HL-60/S4 treated with phorbol 12-myristate 13-acetate at 8.2 ng/mL for 4 days and 3 days (cell line): ENCODE data around the gene PRDM2.
"Not testable (repeated sequence)": the region's sequence is repeated elsewhere in the genome, so short reads cannot be mapped to it uniquely, and the experiment has no call there.

Experiments
- in situ Hi-C: fragments of 300-500 bp; cut with MboI; formaldehyde crosslinking; loops from 2 replicates; pipeline ENCODE4 v1.15.0; 2022; ENCODE audit warnings: low sequenced_read_pairs

The PRDM2 gene

GRCh38 chr1:13699936-13700520 is at the start of gene PRDM2:
PRDM2 (plus strand) TSS chr1:13700188; CDS start chr1:13715606, 15,418 bp downstream.
- in situ Hi-C loops, result no loop called here

GRCh38 chr1:13651279-13651678 is 48.7 kb upstream of the PRDM2 start:
- in situ Hi-C loops, result loop anchor here (25.0 kb wide), 1 partner anchor 311 kb away; no protein-coding TSS in a partner anchor

GRCh38 chr1:13652238-13652637 is 47.8 kb upstream of the PRDM2 start:
- in situ Hi-C loops, result loop anchor here (25.0 kb wide), 1 partner anchor 310 kb away; no protein-coding TSS in a partner anchor

GRCh38 chr1:13661539-13661938 is 38.4 kb upstream of the PRDM2 start:
- in situ Hi-C loops, result loop anchor here (25.0 kb wide), 1 partner anchor 301 kb away; no protein-coding TSS in a partner anchor

- in situ Hi-C loops, result loop anchor here (25.0 kb wide), 1 partner anchor 300 kb away; no protein-coding TSS in a partner anchor
Observed at GRCh38 chr1:13662493-13662892, 37.5 kb upstream of the PRDM2 start.

GRCh38 chr1:13663969-13664368 is 36.0 kb upstream of the PRDM2 start:
- in situ Hi-C loops, result loop anchor here (25.0 kb wide), 1 partner anchor 298 kb away; no protein-coding TSS in a partner anchor

- in situ Hi-C loops, result loop anchor here (25.0 kb wide), 1 partner anchor 298 kb away; no protein-coding TSS in a partner anchor
Observed at GRCh38 chr1:13664451-13664850, 35.5 kb upstream of the PRDM2 start.

GRCh38 chr1:13666317-13666716 is 33.7 kb upstream of the PRDM2 start:
- in situ Hi-C loops, result loop anchor here (25.0 kb wide), 1 partner anchor 296 kb away; no protein-coding TSS in a partner anchor

GRCh38 chr1:13667691-13668090 is 32.3 kb upstream of the PRDM2 start:
- in situ Hi-C loops, result loop anchor here (25.0 kb wide), 1 partner anchor 295 kb away; no protein-coding TSS in a partner anchor

GRCh38 chr1:13674377-13674776 is 25.6 kb upstream of the PRDM2 start:
- in situ Hi-C loops, result loop anchor here (25.0 kb wide), 1 partner anchor 288 kb away; no protein-coding TSS in a partner anchor

- in situ Hi-C loops, result no loop called here
Observed at GRCh38 chr1:13675151-13675651, 24.8 kb upstream of the PRDM2 start.

GRCh38 chr1:13677896-13678295 is 22.1 kb upstream of the PRDM2 start:
- in situ Hi-C loops, result no loop called here

GRCh38 chr1:13679651-13680050 is 20.3 kb upstream of the PRDM2 start:
- in situ Hi-C loops, result no loop called here

GRCh38 chr1:13680609-13681008 is 19.4 kb upstream of the PRDM2 start:
- in situ Hi-C loops, result not testable (repeated sequence)

- in situ Hi-C loops, result no loop called here
Observed at GRCh38 chr1:13681921-13682320, 18.1 kb upstream of the PRDM2 start.

GRCh38 chr1:13682444-13682843 is 17.5 kb upstream of the PRDM2 start:
- in situ Hi-C loops, result no loop called here

GRCh38 chr1:13683206-13683605 is 16.8 kb upstream of the PRDM2 start:
- in situ Hi-C loops, result no loop called here

GRCh38 chr1:13687151-13687715 is 12.8 kb upstream of the PRDM2 start:
- in situ Hi-C loops, result no loop called here

GRCh38 chr1:13693094-13693493 is 6.9 kb upstream of the PRDM2 start:
- in situ Hi-C loops, result not testable (repeated sequence)

GRCh38 chr1:13694886-13695684 is 4.9 kb upstream of the PRDM2 start:
- in situ Hi-C loops, result no loop called here

- in situ Hi-C loops, result no loop called here
Observed at GRCh38 chr1:13697738-13698137, 2.2 kb upstream of the PRDM2 start.
